ENCODE results near the gene KRTAP5-8. TPM values are rescaled to one million over a fixed set of nuclear protein-coding genes. Genes with fewer than 3 reads are reported as not detected.
A peak's percentile ranks its signal among the peaks of the same experiment; 100 is the strongest.
"Not testable (repeated sequence)": the region's sequence is repeated elsewhere in the genome, so short reads cannot be mapped to it uniquely, and the experiment has no call there.

Gene KRTAP5-8
- total RNA-seq, 2 donors from 2014 or later = not detected

DNA sequence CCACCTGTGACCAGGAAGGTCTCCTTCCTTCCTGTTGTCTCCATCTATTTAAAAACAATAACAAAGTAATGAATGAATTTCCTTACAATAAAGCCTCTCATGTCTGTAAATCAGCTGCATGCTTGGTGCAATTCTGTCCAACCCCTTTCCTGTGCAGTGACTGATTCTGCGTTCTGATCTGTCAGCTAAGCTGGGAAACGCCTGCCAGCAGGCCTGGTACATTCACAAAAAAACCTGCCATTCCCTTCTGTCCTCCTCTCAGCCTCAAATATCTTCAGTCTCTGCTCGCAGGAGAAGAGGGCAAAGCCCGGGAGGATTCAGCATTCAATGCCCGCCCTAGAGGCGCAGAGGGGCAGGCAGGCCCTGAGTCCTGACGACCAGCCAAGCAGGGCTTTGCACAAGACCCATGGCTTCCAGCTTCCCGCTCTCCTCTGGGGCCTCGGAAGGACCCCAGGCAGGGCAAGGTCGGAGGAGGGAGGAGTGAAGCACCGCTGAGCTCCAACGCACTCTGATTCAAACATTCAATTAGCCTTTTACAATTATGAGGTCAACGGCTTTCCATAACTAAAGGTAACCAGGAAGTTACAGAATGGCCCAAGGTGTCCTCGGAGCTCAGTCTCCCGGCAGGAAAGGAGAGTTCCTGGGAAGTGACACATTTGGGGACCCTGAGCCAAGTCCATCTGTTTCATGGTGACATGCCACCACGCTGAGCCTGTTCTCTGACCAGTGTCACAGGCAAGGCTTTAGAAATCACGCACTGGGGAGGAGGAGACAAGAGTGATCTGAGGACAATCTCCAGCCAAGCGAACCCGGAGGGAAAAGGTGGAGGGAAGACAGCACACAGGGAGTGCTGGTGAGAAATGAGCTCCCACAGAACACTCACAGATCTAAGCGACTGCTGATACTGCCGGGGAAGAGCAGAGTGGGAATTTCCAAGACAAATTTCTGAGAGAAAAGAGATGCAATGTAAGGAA, 29.1 kb downstream of the KRTAP5-8 start:
- intact Hi-C loops (cut with DNase I) = not testable (repeated sequence)
- DNase-seq (ENCODE audit: low spot score) = peak; percentile 30

DNA sequence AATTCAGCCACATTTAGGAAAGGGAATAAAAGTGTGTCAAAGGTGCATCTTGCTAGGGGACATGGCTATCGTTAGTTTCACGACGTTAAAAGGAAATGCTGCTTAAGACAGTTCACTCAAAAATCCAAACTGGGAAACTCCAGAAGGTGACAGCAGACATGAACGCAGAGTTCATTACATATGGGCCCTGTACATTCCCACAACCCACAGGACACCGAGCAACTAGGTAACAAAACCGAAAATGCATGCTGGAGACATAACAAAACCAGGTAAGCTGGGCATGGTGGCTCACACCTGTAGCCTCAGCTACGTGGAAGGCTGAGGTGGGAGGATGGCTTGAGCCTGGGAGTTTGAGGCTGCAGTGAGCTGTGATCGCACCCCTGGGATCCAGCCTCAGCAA, 29.8 kb downstream of the KRTAP5-8 start:
- intact Hi-C loops (cut with DNase I); DNase-seq (ENCODE audit: low spot score): not testable (repeated sequence)

DNA sequence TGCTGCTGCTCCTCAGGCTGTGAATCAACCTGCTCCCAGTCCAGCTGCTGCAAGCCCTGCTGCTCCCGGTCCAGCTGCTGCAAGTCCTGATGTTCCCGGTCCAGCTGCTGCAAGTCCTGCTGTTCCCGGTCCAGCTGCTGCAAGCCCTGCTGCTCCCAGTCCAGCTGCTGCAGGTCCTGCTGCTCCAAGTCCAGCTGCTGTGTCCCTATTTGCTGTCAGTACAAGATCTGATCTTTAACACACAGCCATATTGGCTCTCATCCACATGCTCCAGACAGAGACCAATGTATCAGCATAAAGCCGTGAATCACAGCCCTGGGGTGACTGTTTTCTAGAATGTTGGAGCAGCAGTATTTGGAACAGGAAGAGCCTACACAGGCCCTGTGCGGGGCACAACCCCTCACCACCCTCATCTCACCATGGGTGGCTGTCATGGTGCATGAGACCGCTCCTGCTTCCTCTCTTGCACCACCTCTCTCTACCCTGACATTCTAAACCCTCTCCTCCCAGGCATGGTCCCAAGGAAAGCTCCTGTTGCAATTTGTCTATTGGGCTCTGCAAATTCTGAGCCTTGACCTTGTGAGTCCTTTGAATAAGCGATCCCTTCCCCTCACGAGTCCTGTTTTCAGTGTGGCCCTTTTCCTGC, 31.0 kb downstream of the KRTAP5-8 start:
- peak; percentile 62 for DNase-seq (ENCODE audit: low spot score)
- intact Hi-C loops (cut with DNase I) = no loop called here

DNA sequence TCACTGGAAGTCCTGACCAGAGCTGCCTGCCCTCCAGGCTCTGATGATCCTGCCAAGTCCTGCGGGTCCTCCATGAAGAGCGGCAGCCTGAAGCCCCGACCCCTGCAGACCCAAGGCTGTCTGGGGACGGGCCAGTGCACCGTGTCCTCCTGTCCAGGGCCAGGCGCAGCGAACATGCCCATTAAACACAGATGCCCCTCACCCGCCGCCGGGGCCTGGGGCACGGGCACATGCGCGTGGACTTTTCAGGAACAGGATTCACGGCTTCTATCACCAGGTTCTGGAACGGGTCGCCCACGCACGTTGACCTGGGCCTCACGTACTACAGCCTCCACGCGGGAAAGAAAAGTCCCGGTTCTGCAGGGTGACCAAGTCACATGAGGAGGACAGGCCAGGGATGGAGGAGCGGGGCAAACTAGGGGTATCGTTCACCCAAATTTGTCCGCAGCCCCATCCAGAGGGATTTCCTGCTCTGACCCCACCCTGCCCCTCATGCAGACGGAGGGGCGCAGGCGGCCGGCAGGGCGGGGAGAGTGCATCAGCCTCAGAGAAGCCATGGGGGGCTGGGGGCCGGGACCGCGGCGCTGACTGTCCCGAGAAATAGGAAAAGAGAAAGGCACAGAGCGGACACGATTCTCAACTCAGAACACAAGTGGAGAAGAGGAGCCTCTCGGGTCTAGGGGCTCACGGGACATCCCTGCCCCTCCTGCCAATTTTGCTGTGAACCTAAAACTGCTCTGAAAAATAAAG, 33.5 kb downstream of the KRTAP5-8 start:
- intact Hi-C loops (cut with DNase I) = loop anchor here in 1 of 2 donors (5.0 kb wide), 1 partner anchor 639 kb away; no protein-coding TSS in a partner anchor

GRCh38 chr11:71572811-71573210, 35.0 kb downstream of the KRTAP5-8 start:
- DNase-seq (ENCODE audit: low spot score) = no peak
- intact Hi-C loops (cut with DNase I) = loop anchor here in 1 of 2 donors (5.0 kb wide), 1 partner anchor 641 kb away; no protein-coding TSS in a partner anchor

More for the DNA sequence above, 33.5 kb downstream of the KRTAP5-8 start:
- DNase-seq (ENCODE audit: low spot score) = peak; percentile 76

- intact Hi-C loops (cut with DNase I) = loop anchor here in 1 of 2 donors (5.0 kb wide), 1 partner anchor 642 kb away; no protein-coding TSS in a partner anchor
- DNase-seq (ENCODE audit: low spot score) = no peak
These were observed 36.6 kb downstream of the KRTAP5-8 start for GRCh38 chr11:71574418-71574817.

GRCh38 chr11:71575723-71576424, 38.0 kb downstream of the KRTAP5-8 start:
- intact Hi-C loops (cut with DNase I) = no loop called here
- DNase-seq (ENCODE audit: low spot score) = no peak

GRCh38 chr11:71576688-71577465, 39.1 kb downstream of the KRTAP5-8 start:
- intact Hi-C loops (cut with DNase I) = not testable (repeated sequence)

GRCh38 chr11:71577469-71578004, 39.7 kb downstream of the KRTAP5-8 start:
- intact Hi-C loops (cut with DNase I) = no loop called here
- no peak for DNase-seq (ENCODE audit: low spot score)

More at GRCh38 chr11:71576688-71577465, 39.1 kb downstream of the KRTAP5-8 start:
- DNase-seq (ENCODE audit: low spot score) = peak; percentile 73

DNA sequence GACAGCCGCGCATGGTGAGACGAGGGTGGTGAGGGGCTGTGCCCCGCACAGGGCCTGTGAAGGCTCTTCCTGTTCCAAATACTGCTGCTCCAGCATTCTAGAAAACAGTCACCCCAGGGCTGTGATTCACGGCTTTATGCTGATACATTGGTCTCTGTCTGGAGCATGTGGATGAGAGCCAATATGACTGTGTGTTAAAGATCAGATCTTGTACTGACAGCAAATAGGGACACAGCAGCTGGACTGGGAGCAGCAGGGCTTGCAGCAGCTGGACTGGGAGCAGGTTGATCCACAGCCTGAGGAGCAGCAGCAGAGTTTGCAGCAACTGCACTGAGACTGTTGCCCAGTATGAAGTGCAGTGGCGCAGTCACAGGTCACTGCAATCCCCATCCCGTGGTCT, 41.7 kb downstream of the KRTAP5-8 start:
- intact Hi-C loops (cut with DNase I); DNase-seq (ENCODE audit: low spot score): not testable (repeated sequence)

GRCh38 chr11:71580057-71581003, 42.5 kb downstream of the KRTAP5-8 start:
- peak; percentile 59 for DNase-seq (ENCODE audit: low spot score)

GRCh38 chr11:71581826-71582225, 44.0 kb downstream of the KRTAP5-8 start:
- intact Hi-C loops (cut with DNase I) = no loop called here
- DNase-seq (ENCODE audit: low spot score) = peak; percentile 44

More at GRCh38 chr11:71580057-71581003, 42.5 kb downstream of the KRTAP5-8 start:
- intact Hi-C loops (cut with DNase I) = no loop called here

- intact Hi-C loops (cut with DNase I) = no loop called here
These were observed 44.6 kb downstream of the KRTAP5-8 start, which contains the start of gene KRTAP5-11 for GRCh38 chr11:71582309-71582895. KRTAP5-11 (minus strand) TSS chr11:71582875; CDS start chr11:71582837, 38 bp downstream.

GRCh38 chr11:71582969-71583368, 45.1 kb downstream of the KRTAP5-8 start:
- DNase-seq (ENCODE audit: low spot score); intact Hi-C loops (cut with DNase I): not testable (repeated sequence)

More at GRCh38 chr11:71582309-71582895, 44.6 kb downstream of the KRTAP5-8 start, which contains the start of gene KRTAP5-11:
- DNase-seq (ENCODE audit: low spot score) = peak; percentile 65

GRCh38 chr11:71585673-71586072, 47.8 kb downstream of the KRTAP5-8 start:
- DNase-seq (ENCODE audit: low spot score) = not testable (repeated sequence)

DNA sequence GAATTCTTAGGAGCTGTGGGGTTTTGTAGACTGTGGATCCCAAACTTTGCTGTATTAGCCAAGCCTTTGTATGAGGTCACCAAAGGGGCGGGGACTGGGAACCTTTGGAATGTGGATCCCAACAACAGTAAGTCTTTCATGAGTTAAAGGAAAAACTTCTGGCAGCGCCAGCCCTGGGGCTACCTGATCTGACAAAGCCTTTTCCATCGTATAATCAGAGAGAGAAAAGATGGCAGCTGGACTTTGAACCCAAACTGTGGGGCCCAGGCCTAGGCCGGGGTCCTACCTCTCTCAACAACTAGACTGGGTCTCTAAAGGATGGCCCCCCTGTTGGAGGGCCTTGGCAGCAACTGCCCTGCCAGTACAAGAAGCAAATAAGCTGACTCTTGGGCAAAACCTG, 50.5 kb downstream of the KRTAP5-8 start:
- intact Hi-C loops (cut with DNase I); DNase-seq (ENCODE audit: low spot score): not testable (repeated sequence)

More at GRCh38 chr11:71585673-71586072, 47.8 kb downstream of the KRTAP5-8 start:
- intact Hi-C loops (cut with DNase I) = not testable (repeated sequence)
